NCI-H2196 (cell line): ENCODE measurements around the gene MAPK13.

Experiments
- DNase-seq: peaks from one replicate; lab custom pipeline; 2025; ENCODE audit not compliant: unreplicated experiment; lab: John Stamatoyannopoulos, UW

Gene MAPK13

GRCh38 chr6:36142971-36143838 is 12.9 kb downstream of the MAPK13 start:
- DNase-seq = no peak

DNA sequence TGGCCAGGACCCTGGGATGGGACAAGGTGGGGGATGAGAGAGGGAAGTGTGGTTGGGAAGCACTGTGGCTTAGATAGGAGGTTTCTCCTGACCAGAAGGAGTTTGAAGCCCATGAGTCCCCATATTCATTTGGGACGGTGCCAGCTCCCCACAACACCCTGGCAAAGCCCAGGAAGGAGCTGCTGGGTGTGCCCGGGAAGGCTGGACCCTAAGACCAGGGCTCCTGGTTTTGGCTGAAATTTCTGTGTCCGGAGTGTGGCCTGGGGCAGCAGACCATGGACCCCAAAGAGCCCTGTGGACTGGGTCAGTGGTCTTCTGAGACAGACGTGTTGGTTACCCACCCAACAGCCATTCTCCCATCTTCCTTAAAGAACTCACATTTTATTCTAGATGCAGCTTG is 15.2 kb downstream of the MAPK13 start:
- no peak for DNase-seq

DNA sequence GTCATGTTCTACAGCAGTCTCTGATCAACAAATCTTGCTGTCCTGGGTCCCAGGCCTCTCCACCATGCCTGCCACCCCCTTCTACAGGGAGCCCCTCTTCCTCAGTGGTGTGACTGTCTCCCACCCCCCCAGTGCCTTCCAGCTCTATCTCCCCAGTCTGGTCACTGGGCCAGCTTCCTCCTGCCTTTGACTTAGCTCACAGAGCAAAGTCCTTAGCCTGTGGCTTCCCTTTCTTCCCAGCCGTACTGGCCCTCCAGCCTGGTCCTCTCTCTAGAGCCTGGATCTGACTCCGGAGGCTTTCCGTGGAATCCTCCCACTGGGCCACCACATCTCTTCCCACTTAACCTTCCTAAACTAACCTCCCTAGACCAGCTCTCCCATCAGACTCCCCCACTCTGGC is 17.0 kb downstream of the MAPK13 start:
- DNase-seq = no peak

- no peak for DNase-seq
Measured at GRCh38 chr6:36149476-36149875, 19.2 kb downstream of the MAPK13 start.

- DNase-seq = no peak
Measured at GRCh38 chr6:36150283-36150682, 20.0 kb downstream of the MAPK13 start.

DNA sequence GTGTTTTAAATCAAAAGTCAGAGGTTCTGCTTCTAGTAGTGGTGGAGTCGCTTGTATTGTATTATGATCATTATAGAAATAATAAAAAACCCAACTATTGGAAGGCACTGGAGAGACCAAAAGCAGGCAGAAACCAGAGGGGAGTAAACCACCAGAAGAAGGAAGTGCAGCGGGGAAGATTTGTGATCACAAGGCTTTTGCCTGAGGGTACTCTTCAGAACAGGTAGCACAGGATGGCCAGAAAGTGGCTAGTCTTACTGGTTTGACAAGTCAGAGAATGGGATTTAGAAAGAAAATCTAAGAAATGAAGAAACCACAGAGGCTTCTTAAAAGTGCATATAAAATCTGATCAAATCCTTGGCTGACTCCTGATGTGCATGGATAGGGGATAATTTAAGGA is 24.0 kb downstream of the MAPK13 start:
- peak; percentile 17 for DNase-seq

DNA sequence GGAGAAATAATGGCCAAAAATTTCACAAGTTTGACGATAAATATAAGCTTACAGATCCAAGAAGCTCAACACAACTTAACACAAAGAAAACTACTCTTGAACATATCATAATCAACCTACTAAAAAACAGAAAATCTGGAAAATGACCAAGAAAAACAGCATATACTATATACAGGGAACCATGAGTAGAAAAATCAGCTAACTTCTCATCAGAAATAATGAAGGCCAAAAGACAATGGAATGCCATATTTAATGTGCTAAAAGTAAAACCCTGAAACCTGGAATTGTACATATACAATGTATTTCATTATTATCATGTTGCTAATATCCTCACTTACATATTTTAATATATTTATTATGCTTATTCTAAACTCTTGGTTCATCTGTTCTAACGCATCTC is 25.3 kb downstream of the MAPK13 start:
- no peak for DNase-seq

DNA sequence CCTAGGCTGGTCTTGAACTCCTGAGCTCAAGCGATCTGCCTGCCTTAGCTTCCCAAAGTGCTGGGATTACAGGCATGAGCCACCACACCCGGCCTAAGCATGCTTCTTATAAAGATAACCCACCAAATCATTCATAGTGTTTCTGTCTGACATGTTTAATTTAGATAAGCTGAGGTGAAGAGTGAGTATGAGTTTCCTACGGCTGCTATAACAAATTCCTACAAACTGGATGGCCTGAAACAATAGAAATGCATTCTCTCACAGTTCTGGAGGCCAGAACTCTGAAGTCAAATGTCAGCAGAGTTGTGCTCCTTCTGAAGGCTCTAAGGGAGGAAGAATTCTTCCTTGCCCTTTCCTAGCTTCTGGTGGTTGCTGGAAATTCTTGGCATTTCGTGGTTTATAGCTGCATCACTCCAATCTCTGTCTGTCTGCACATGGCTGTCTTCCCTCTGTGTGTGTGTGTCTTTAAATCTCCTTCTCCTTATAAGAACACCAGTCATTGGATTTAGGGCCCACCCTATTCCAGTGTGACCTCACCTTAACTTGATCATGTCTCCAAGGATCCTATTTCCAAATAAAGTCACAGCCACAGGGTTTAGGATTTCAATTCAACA is 29.9 kb downstream of the MAPK13 start:
- no peak for DNase-seq

- DNase-seq = no peak
Measured at GRCh38 chr6:36169023-36170007, 39.0 kb downstream of the MAPK13 start.

GRCh38 chr6:36170704-36171103 is 40.4 kb downstream of the MAPK13 start:
- no peak for DNase-seq

DNA sequence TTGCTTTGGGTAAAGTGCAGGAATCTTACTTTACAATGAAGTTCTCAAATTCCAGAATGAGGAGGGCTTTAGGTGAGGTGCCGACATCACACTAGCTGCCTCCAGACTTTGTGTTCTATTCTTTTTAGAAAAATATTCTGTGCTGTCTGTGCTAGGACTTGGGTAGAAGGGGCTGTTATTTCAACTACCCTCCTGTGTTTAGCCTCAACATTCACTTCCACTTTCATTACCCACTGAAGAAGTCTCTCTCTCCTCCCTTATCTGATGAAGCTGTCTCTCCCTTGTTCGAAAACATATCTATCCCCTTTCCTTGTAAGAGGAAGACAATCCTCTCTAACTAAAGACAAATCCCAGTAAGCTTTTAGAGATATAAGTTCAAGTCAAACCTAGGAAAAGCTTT is 41.3 kb downstream of the MAPK13 start:
- DNase-seq = no peak

GRCh38 chr6:36177166-36177565 is 46.9 kb downstream of the MAPK13 start:
- DNase-seq = no peak

DNA sequence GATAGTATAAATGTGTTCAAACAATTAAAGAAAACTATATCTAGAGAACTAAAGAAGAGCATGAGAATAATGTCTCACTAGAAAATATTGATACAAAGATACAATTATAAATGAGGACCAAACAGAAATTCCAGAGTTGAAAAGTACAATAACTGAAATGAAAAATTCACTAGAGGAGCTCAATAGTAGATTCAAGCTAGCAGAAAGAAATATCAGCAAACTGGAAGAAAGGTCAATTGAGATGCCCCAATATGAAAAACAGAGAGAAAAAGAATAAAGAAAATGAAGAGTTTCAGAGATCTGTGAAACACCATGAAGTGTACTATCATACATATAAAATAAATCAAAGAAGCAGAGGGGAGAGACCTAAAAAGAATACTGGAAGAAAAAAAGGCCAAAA is 48.2 kb downstream of the MAPK13 start:
- no peak for DNase-seq

DNA sequence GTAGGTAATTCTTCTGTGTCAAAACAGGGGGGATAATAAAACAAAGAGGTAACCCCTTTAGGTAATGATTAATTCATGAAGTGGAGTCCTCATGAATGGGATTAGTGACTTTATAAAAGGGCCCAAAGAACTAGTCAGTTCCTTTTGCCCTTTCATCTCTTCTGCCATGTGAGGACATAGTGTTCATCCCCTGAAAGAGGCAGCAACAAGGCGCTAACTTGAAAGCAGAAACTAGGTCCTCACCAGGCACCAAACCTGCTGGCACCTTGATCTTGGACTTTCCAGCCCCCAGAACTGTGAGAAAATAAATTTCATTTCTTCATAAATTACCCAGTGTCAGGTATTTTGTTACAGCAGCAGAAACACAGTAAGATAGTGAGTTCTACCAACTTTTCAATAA is 49.8 kb downstream of the MAPK13 start:
- DNase-seq = no peak

DNA sequence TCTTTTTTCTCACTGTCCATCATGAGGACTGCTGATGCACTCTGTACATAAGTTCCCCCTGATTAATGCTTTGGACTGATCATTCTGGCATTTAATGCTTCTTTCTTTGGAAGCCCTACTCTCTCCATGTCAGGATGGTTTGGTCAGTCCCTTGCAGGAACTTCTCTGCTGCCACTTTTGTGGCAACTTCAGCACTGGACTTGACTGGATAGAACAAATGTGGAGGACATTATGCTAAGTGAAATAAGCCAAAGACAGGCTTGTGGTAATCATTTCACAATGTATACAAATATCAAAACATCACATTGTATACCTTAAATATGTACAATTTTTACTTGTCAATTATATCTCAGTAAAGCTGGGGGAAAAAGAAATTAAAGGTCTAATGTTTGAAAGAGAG is 54.0 kb downstream of the MAPK13 start:
- DNase-seq = no peak

DNA sequence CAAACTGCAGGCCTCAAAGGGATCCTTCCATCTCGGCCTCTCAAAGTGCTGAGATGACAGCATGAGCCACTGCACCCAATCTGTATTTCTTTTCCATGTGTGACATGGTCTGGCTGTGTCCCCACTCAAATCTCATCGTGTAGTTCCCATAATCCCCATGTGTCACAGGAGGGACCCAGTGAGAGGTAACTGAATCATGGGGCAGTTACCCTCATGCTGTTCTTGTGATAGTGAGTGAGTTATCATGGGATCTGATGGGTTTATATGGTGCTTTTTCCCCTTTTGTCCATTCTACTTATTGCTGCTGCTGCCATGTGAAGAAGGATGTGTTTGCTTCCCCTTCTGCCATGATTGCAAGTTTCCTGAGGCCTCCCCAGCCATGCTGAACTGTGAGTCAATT is 55.9 kb downstream of the MAPK13 start:
- DNase-seq = no peak

GRCh38 chr6:36187446-36187845 is 57.1 kb downstream of the MAPK13 start:
- no peak for DNase-seq
